Trophoblast cell (in vitro differentiated cells and primary cell): Measurements from ENCODE around the gene ATP2C2.

Experiments used
- DNase-seq, 2 donors: peaks; one replicate each; pipeline ENCODE4 v3.0.0-alpha.2; 2016
- H2AFZ ChIP-seq: 2 replicates; pipeline ENCODE4 v1.6.1; 2013; ENCODE audit warnings: low read length, moderate library complexity, mild to moderate bottlenecking; ENCODE audit not compliant: insufficient read depth, poor library complexity
- H2AK5ac ChIP-seq: 2 replicates; pipeline ENCODE4 v1.6.1; 2013; ENCODE audit warnings: mild to moderate bottlenecking, low read length
- H2BK120ac ChIP-seq: 2 replicates; pipeline ENCODE4 v1.6.1; 2013; ENCODE audit warnings: low read length, mild to moderate bottlenecking, moderate library complexity; ENCODE audit not compliant: insufficient read depth, poor library complexity
- H2BK12ac ChIP-seq: 2 replicates; pipeline ENCODE4 v1.6.1; 2013; ENCODE audit warnings: mild to moderate bottlenecking, low read length, moderate library complexity
- H2BK5ac ChIP-seq: 2 replicates; pipeline ENCODE4 v1.6.1; 2013; ENCODE audit warnings: low read length, low read depth, moderate library complexity, mild to moderate bottlenecking; ENCODE audit not compliant: poor library complexity
- H3K14ac ChIP-seq: 2 replicates; pipeline ENCODE4 v1.6.1; 2013; ENCODE audit warnings: mild to moderate bottlenecking, low read length
- H3K18ac ChIP-seq: 2 replicates; pipeline ENCODE4 v1.6.1; 2013; ENCODE audit warnings: mild to moderate bottlenecking, low read length
- H3K23ac ChIP-seq: 2 replicates; pipeline ENCODE4 v1.6.1; 2013; ENCODE audit warnings: low read length
- H3K27ac ChIP-seq: 2 replicates; pipeline ENCODE4 v1.5.1; 2013; ENCODE audit warnings: low read depth, mild to moderate bottlenecking, inconsistent platforms, low read length, moderate library complexity
- H3K27me3 ChIP-seq: 2 replicates; pipeline ENCODE4 v1.6.1; 2013; ENCODE audit warnings: inconsistent platforms, mild to moderate bottlenecking, low read length, moderate library complexity; ENCODE audit not compliant: insufficient read depth
- H3K36me3 ChIP-seq, 2 experiments: 1 replicate in 1 of 2; 2 replicates in 1 of 2; pipeline ENCODE4 v1.6.1; 2013; ENCODE audit warnings: low read length in 2 of 2, mild to moderate bottlenecking in 2 of 2, moderate library complexity in 1 of 2; ENCODE audit not compliant: insufficient read depth in 2 of 2, control insufficient read depth in 1 of 2
- H3K4ac ChIP-seq: 2 replicates; pipeline ENCODE4 v1.6.1; 2013; ENCODE audit warnings: low read depth, mild to moderate bottlenecking, low read length, moderate library complexity
- H3K4me1 ChIP-seq, 2 experiments: 1 replicate in 1 of 2; 2 replicates in 1 of 2; pipeline ENCODE4 v1.6.1; 2013; ENCODE audit warnings: low read length in 2 of 2, mild to moderate bottlenecking in 2 of 2, moderate library complexity in 1 of 2; ENCODE audit not compliant: insufficient read depth in 2 of 2, control insufficient read depth in 1 of 2
- H3K4me2 ChIP-seq: 2 replicates; pipeline ENCODE4 v1.6.1; 2013; ENCODE audit warnings: inconsistent platforms, mild to moderate bottlenecking, low read length, moderate library complexity
- H3K4me3 ChIP-seq: 2 replicates; pipeline ENCODE4 v1.5.1; 2013; ENCODE audit warnings: mild to moderate bottlenecking, low read depth, low read length, inconsistent platforms
- H3K79me1 ChIP-seq: one replicate; pipeline ENCODE4 v1.6.1; 2013; ENCODE audit warnings: low read length
- H3K79me2 ChIP-seq: 2 replicates; pipeline ENCODE4 v1.6.1; 2013; ENCODE audit warnings: low read length, mild to moderate bottlenecking; ENCODE audit not compliant: control insufficient read depth, insufficient read depth, poor library complexity
- H3K9ac ChIP-seq: 2 replicates; pipeline ENCODE4 v1.6.1; 2013; ENCODE audit warnings: mild to moderate bottlenecking, low read length
- H3K9me3 ChIP-seq: 2 replicates; pipeline ENCODE4 v1.6.1; 2013; ENCODE audit warnings: low read depth, mild to moderate bottlenecking, control low read depth, inconsistent platforms, low read length; ENCODE audit not compliant: insufficient read depth
- H4K12ac ChIP-seq: 2 replicates; pipeline ENCODE4 v1.6.1; 2013; ENCODE audit warnings: low read depth, mild to moderate bottlenecking, low read length, moderate library complexity
- H4K8ac ChIP-seq: 2 replicates; pipeline ENCODE4 v1.6.1; 2013; ENCODE audit warnings: low read depth, mild to moderate bottlenecking, low read length, moderate library complexity
- H4K91ac ChIP-seq: one replicate; pipeline ENCODE4 v1.6.1; 2013; ENCODE audit warnings: low read depth, mild to moderate bottlenecking, low read length, moderate library complexity
- WGBS: extraction: QIAGEN DNeasy Blood & Tissue Kit; methylation state at CpG from one replicate; pipeline ENCODE4 v1.1.7; 2013; ENCODE audit warnings: missing lambda C conversion rate; ENCODE audit not compliant: insufficient read length, insufficient coverage; ENCODE audit errors: extremely low coverage; 5-methylcytosine and 5-hydroxymethylcytosine counted together

Gene ATP2C2

DNA sequence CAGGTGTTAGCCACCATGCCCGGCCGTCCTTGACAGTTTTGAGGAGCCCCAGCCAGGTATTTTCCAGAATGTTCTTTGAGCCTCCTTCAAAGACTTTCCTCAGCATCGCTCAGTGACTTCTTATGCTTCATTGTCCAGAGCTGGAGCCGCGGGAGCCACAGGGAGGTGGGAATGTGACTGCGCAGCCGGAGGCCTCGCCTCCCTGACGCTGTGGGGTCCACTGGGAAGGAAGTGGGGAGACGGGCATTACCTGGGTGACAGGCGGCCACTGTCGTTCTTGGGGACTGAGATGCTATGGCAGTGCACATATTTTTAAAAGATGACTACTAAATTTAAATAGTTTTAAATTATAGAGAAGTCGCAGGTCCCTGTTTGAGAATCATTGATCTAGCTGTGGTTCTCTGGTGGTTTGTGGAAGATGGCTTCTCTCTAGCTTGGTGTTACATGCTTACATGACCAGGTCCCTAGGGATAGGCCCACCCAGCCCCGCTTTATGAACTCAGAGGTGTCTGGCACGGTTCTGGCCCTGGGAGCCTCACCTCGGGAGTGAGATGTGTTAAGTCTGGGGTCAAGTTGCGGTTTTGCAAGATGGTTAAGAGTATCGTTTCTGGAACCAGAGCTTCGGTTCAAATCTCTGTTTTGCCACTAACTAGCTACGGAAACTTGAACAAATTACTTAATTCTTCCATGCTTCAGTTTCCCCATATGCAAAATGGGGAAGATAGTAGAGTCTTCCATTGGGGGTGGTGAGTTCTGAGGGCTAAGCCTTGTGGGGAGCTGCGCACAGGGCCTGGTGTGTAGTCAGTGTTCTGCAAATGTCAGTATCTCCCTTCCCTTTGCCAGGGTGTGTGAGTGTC lies 53.0 kb downstream of the ATP2C2 start:
- Histone ChIP-seq H2BK5ac (no peak overlapping the region), H2AK5ac (no peak overlapping the region)

DNA sequence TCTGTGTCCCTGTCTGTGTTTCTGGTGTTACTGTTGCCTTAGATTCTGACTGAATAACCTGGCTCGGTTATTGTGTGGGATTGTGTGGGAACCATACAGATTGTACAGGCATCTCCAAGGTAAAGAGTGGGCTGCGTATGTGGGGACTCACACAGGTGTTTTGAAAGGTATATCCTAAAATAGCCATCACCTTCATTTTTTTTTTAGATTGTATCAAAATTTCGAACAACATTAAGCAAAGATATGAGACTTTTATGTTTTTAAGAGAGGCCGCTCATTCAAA lies 53.5 kb downstream of the ATP2C2 start:
- Histone ChIP-seq H3K4me1 (no peaks in the 10 kb centered on the region), H4K12ac (no peak overlapping the region), H3K23ac (no peak overlapping the region), H3K4me3 (no peak overlapping the region), H2AFZ (no peak overlapping the region), H3K9ac (no peak overlapping the region), H2AK5ac (no peak overlapping the region), H3K14ac (no peak overlapping the region), H3K79me2 (no peaks in the 10 kb centered on the region), H3K79me1 (no peaks in the 10 kb centered on the region), H3K4me2 (no peak overlapping the region), H2BK5ac (no peak overlapping the region), H3K36me3 (peaks cover 0 to 4% of the 10 kb centered on the region in 2 experiments), H2BK12ac (no peak overlapping the region), H4K8ac (no peak overlapping the region), H3K27ac (no peak overlapping the region), H3K9me3 (peaks cover 2% of the 10 kb centered on the region), H3K27me3 (no peaks in the 10 kb centered on the region), H3K4ac (no peak overlapping the region), H4K91ac (no peak overlapping the region), H3K18ac (no peak overlapping the region), H2BK120ac (no peak overlapping the region)
- no peak for DNase-seq
- no CpG with 5 or more reads among the region's 4 CpGs for WGBS

More for the DNA sequence above, 53.0 kb downstream of the ATP2C2 start:
- Histone ChIP-seq H3K27me3 (no peaks in the 10 kb centered on the region), H3K18ac (no peak overlapping the region), H3K14ac (no peak overlapping the region), H3K4me1 (no peaks in the 10 kb centered on the region), H3K27ac (no peak overlapping the region), H4K12ac (no peak overlapping the region), H2AFZ (no peak overlapping the region), H3K36me3 (peaks cover 0 to 4% of the 10 kb centered on the region in 2 experiments), H3K79me1 (no peaks in the 10 kb centered on the region), H3K23ac (no peak overlapping the region), H3K79me2 (no peaks in the 10 kb centered on the region), H2BK12ac (no peak overlapping the region), H4K8ac (no peak overlapping the region), H2BK120ac (no peak overlapping the region), H3K4me3 (no peak overlapping the region), H4K91ac (no peak overlapping the region), H3K9me3 (peaks cover 2% of the 10 kb centered on the region), H3K4ac (no peak overlapping the region), H3K9ac (no peak overlapping the region), H3K4me2 (no peak overlapping the region)
- WGBS, result no CpG with 5 or more reads among the region's 21 CpGs
- DNase-seq, result no peak

DNA sequence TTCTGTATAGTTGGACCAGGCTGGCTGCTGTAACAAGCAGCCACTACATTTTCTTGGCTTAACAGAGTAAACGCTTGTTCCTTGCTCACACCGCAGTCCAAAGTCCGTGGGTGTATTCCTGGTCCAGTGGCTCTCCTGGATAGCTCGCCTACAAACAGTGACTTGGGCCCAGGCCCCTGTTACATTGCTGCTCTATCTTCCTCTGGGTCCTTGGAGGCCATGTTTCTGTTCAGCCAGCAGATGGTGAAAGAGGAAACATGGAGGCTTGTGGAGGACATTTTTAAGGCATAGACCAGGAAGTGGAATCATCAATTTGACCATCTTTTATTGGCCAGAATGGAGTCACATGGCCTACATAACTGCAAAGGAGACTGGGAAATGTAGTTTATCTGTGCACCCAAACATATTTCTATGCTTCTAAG lies 55.1 kb downstream of the ATP2C2 start:
- Histone ChIP-seq H2BK12ac (no peak overlapping the region), H3K27ac (no peak overlapping the region)

GRCh38 chr16:84425696-84426095 lies 57.4 kb downstream of the ATP2C2 start:
- no peak overlapping the region for H2AK5ac ChIP-seq
- H3K14ac ChIP-seq, result no peak overlapping the region
- peaks cover 2% of the 10 kb centered on the region for H3K9me3 ChIP-seq
- H4K12ac ChIP-seq, result no peak overlapping the region
- no peak overlapping the region for H2AFZ ChIP-seq
- WGBS, result no CpG with 5 or more reads among the region's 9 CpGs
- no peak overlapping the region for H2BK12ac ChIP-seq
- H3K4me3 ChIP-seq, result no peak overlapping the region
- peaks cover 0 to 4% of the 10 kb centered on the region in 2 experiments for H3K36me3 ChIP-seq
- no peaks in the 10 kb centered on the region for H3K27me3 ChIP-seq
- no peak for DNase-seq
- H3K18ac ChIP-seq, result no peak overlapping the region
- H3K27ac ChIP-seq, result no peak overlapping the region
- no peaks in the 10 kb centered on the region for H3K4me1 ChIP-seq
- H4K91ac ChIP-seq, result no peak overlapping the region
- no peaks in the 10 kb centered on the region for H3K79me2 ChIP-seq
- no peak overlapping the region for H2BK120ac ChIP-seq
- H3K4ac ChIP-seq, result no peak overlapping the region
- no peak overlapping the region for H2BK5ac ChIP-seq
- H3K23ac ChIP-seq, result no peak overlapping the region
- H3K4me2 ChIP-seq, result no peak overlapping the region
- H3K79me1 ChIP-seq, result no peaks in the 10 kb centered on the region
- no peak overlapping the region for H4K8ac ChIP-seq
- H3K9ac ChIP-seq, result no peak overlapping the region

More for the DNA sequence above, 55.1 kb downstream of the ATP2C2 start:
- no peak overlapping the region for H3K4ac ChIP-seq
- DNase-seq, result peak in 1 of 2 donors; percentile 39
- H3K4me3 ChIP-seq, result no peak overlapping the region
- H3K14ac ChIP-seq, result no peak overlapping the region
- WGBS, result no CpG with 5 or more reads among the region's 4 CpGs
- no peak overlapping the region for H2BK5ac ChIP-seq
- H2AK5ac ChIP-seq, result no peak overlapping the region
- no peaks in the 10 kb centered on the region for H3K4me1 ChIP-seq
- H2AFZ ChIP-seq, result peak overlapping the region; percentile 33
- H3K9ac ChIP-seq, result no peak overlapping the region
- no peak overlapping the region for H3K4me2 ChIP-seq
- no peaks in the 10 kb centered on the region for H3K79me1 ChIP-seq
- no peak overlapping the region for H3K18ac ChIP-seq
- peaks cover 2% of the 10 kb centered on the region for H3K9me3 ChIP-seq
- no peak overlapping the region for H2BK120ac ChIP-seq
- no peaks in the 10 kb centered on the region for H3K79me2 ChIP-seq
- H3K23ac ChIP-seq, result no peak overlapping the region
- no peaks in the 10 kb centered on the region for H3K27me3 ChIP-seq
- no peak overlapping the region for H4K12ac ChIP-seq
- peaks cover 0 to 4% of the 10 kb centered on the region in 2 experiments for H3K36me3 ChIP-seq
- H4K8ac ChIP-seq, result peak overlapping the region; percentile 81
- H4K91ac ChIP-seq, result peak overlapping the region; percentile 27
